B cell (primary cell): ENCODE results near the gene C3orf49. TPM values are rescaled to one million over a fixed set of nuclear protein-coding genes. Genes with fewer than 3 reads are reported as not detected.

Experiments used
- ATAC-seq: fragments of 200-7000 bp; cut with Tn5 transposase; one replicate; pipeline ENCODE4 v1.10.0; 2021; ENCODE audit warnings: low read depth, mild to moderate bottlenecking, moderate number of reproducible peaks, moderate library complexity
- CTCF ChIA-PET: fragments of 350-600 bp; sonication (Branson Sonifier 250); formaldehyde crosslinking; loops from one replicate; lab custom pipeline; 2021; ENCODE audit warnings: antibody characterized with exemption, inconsistent platforms; lab: Charles Lee
- POLR2A ChIA-PET: fragments of 350-600 bp; sonication (Branson Sonifier 250); formaldehyde crosslinking; loops from one replicate; lab custom pipeline; 2021; ENCODE audit warnings: antibody characterized with exemption; lab: Charles Lee
- DNase-seq: peaks from one replicate; pipeline ENCODE4 v3.0.0; 2013
- H2AFZ ChIP-seq: 2 replicates; pipeline ENCODE4 v1.6.1; 2012; ENCODE audit warnings: mild to moderate bottlenecking, low read depth, low read length; ENCODE audit not compliant: insufficient read depth, poor library complexity, severe bottlenecking
- H3K27ac ChIP-seq, 2 donors: 1 replicate in 1 of 2; 2 replicates in 1 of 2; pipeline ENCODE4 v1.5.1; 2012 to 2013; ENCODE audit warnings: low read length in 2 of 2, mild to moderate bottlenecking in 2 of 2, moderate library complexity in 1 of 2
- H3K27me3 ChIP-seq, 4 experiments: fragments of 200-600 bp in 1 of 4; sonication (generic) in 1 of 4; replicated peaks in 1 of 4; 1 replicate in 2 of 4; 2 replicates in 2 of 4; pipeline versions ENCODE4 v1.6.1 to v1.7.0; 2013 to 2016; ENCODE audit warnings: low read length in 3 of 4, mild to moderate bottlenecking in 2 of 4, mixed read lengths in 1 of 4, moderate library complexity in 1 of 4; ENCODE audit not compliant: insufficient read depth in 4 of 4, control insufficient read depth in 3 of 4; ENCODE audit errors: control extremely low read depth in 1 of 4
- H3K36me3 ChIP-seq, 2 experiments: replicated peaks in 1 of 2; 1 replicate in 1 of 2; 2 replicates in 1 of 2; pipeline versions ENCODE4 v1.6.1 to v1.7.1; 2013; ENCODE audit warnings: low read length in 1 of 2; ENCODE audit not compliant: insufficient read depth in 2 of 2, control insufficient read depth in 1 of 2; ENCODE audit errors: control extremely low read depth in 1 of 2, extremely low read depth in 1 of 2
- H3K4me1 ChIP-seq, 2 donors: fragments of 200-600 bp in 1 of 2; sonication (generic) in 1 of 2; 1 replicate in 1 of 2; 2 replicates in 1 of 2; pipeline versions ENCODE4 v1.5.1 to v1.6.1; 2013 to 2017; ENCODE audit warnings: low read length in 2 of 2; ENCODE audit not compliant: control insufficient read depth in 2 of 2, insufficient read depth in 2 of 2
- H3K4me2 ChIP-seq: replicated peaks from 2 replicates; pipeline ENCODE3; 2012; ENCODE audit warnings: mild to moderate bottlenecking, low read depth, low read length; ENCODE audit not compliant: poor library complexity, severe bottlenecking
- H3K4me3 ChIP-seq, 5 experiments: fragments of 200-600 bp in 1 of 5; sonication (generic) in 1 of 5; 1 replicate in 3 of 5; 2 replicates in 2 of 5; pipeline versions ENCODE4 v1.5.1 to v1.7.0; 2011 to 2016; ENCODE audit warnings: low read length in 4 of 5, mild to moderate bottlenecking in 4 of 5, low read depth in 2 of 5, control low read depth in 1 of 5, moderate library complexity in 1 of 5; ENCODE audit not compliant: insufficient read depth in 1 of 5; ENCODE audit errors: control extremely low read depth in 1 of 5, extremely low read depth in 1 of 5
- H3K79me2 ChIP-seq: fragments of 200-600 bp; sonication (generic); one replicate; pipeline ENCODE4 v1.6.0; 2016; ENCODE audit warnings: low read length; ENCODE audit not compliant: control insufficient read depth, insufficient read depth
- H3K9ac ChIP-seq: fragments of 200-600 bp; sonication (generic); 2 replicates; pipeline ENCODE4 v1.6.1; 2017; ENCODE audit warnings: mild to moderate bottlenecking, low read length, moderate library complexity
- H3K9me3 ChIP-seq, 3 donors: one replicate each; pipeline versions ENCODE4 v1.6.1 to v1.7.1; 2013; ENCODE audit warnings: low read length in 2 of 3; ENCODE audit not compliant: control insufficient read depth in 2 of 3, insufficient read depth in 1 of 3; ENCODE audit errors: control extremely low read depth in 1 of 3
- H4K20me1 ChIP-seq: 2 replicates; pipeline ENCODE4 v1.6.0; 2012; ENCODE audit warnings: mild to moderate bottlenecking, low read length; ENCODE audit not compliant: insufficient read depth, control insufficient read depth, poor library complexity, severe bottlenecking
- H3K27ac Mint-ChIP-seq: one replicate; pipeline ENCODE4 v1.8.0; 2021; ENCODE audit warnings: mixed read lengths
- H3K27me3 Mint-ChIP-seq: one replicate; pipeline ENCODE4 v1.8.0; 2021; ENCODE audit warnings: mixed read lengths
- H3K4me1 Mint-ChIP-seq: one replicate; pipeline ENCODE4 v1.8.0; 2021; ENCODE audit warnings: mixed read lengths
- H3K4me3 Mint-ChIP-seq: one replicate; pipeline ENCODE4 v1.8.0; 2021; ENCODE audit warnings: mixed read lengths
- H3K9me3 Mint-ChIP-seq: one replicate; pipeline ENCODE4 v1.8.0; 2022; ENCODE audit warnings: mixed read lengths; ENCODE audit not compliant: insufficient read depth
- EZH2 ChIP-seq: IDR thresholded peaks from 2 replicates; pipeline ENCODE4 v1.6.1; 2012; ENCODE audit warnings: borderline replicate concordance, low read depth, mild to moderate bottlenecking, moderate library complexity, low read length; ENCODE audit not compliant: insufficient read depth, poor library complexity, severe bottlenecking
- WGBS: methylation state at CpG from one replicate; pipeline ENCODE4 v1.1.5; 2013; ENCODE audit warnings: missing lambda C conversion rate; ENCODE audit not compliant: insufficient coverage; 5-methylcytosine and 5-hydroxymethylcytosine counted together
- intact Hi-C: fragments of 100-400 bp; cut with micrococcal nuclease; formaldehyde crosslinking; loops from one replicate; pipeline ENCODE4 v1.10.0; 2022
- polyA plus RNA-seq: library from polyadenylated mRNA; depleted of rRNA; stranded (reverse); fragments of >200 nt; gene quantifications from 2 replicates; pipeline ENCODE4 v1.2.3, GENCODE V29; 2012
- total RNA-seq, 2 donors: library from RNA; stranded (reverse); fragments of 120-200 nt in 1 of 2; gene quantifications; 1 replicate in 1 of 2; 2 replicates in 1 of 2; pipeline versions ENCODE4 v1.2.3 to v1.2.4, GENCODE V29; 2013 to 2022
- TF ChIP-seq, protein P1 (sequence below): fragments of 200-600 bp; IDR thresholded peaks from one replicate; pipeline ENCODE4 v1.8.0; 2022; ENCODE audit warnings: antibody characterized with exemption, mild to moderate bottlenecking

The C3orf49 gene
- total and polyA plus RNA-seq, 2 donors (not counting 1 experiment from before 2014, with no cell fraction given) = not detected

DNA sequence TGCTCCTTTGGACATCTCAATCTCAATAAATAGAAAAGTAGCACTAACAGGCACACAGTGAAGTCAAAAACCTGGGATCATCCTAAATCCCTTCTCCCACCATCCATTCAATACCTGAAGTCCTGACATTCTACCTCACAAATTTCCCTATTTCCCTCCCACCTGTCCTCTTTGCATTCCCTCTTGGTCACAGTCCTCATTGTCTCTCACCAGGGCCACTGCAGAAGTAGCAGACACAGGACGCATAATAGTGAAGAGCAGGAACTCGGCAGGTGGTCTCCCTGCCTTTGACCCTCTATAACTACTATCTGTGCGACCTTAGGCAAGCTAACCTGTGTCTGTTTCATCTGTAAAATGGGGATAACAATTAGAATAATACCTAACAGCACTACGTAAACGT lies 42.2 kb downstream of the C3orf49 start:
- peaks cover 45% of the 10 kb centered on the region for H3K4me1 Mint-ChIP-seq
- WGBS = no CpG with 5 or more reads among the region's 5 CpGs
- intact Hi-C loops = no loop called here

DNA sequence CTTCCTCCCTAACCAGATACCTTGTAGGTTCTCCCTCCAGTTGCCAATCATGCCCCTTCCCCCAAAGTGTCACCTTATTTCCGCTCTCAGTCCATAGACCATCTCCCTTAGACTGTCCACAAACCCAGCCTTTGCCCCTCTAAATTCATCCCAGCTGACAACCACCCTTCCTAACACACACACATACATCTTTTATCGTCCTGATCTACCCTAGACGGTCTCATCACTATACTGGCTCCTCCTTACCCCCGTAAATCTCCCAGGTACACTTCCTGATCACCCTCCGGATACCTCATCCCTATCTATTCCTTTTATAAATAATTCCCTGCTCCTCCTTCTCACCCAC lies 43.7 kb downstream of the C3orf49 start:
- Histone ChIP-seq H3K4me1 (peaks cover 16 to 19% of the 10 kb centered on the region in 2 donors), H3K9ac (peak overlapping the region; percentile 95), H3K4me3 (peak overlapping the region; percentile 21 to 91 (median 84)), H3K9me3 (no peaks in the 10 kb centered on the region), H3K4me2 (peak overlapping the region; percentile 99), H3K79me2 (peaks cover 45% of the 10 kb centered on the region), H3K27me3 (no peaks in the 10 kb centered on the region), H3K36me3 (peaks cover 0 to 6% of the 10 kb centered on the region in 2 experiments), H2AFZ (peak overlapping the region; percentile 95), H4K20me1 (no peaks in the 10 kb centered on the region), H3K27ac (peak overlapping the region in 1 of 2 donors; percentile 85)
- H3K4me1 Mint-ChIP-seq = peaks cover 51% of the 10 kb centered on the region
- ATAC-seq (no peak), DNase-seq (no peak)
- intact Hi-C loops = loop anchor here (2.0 kb wide), 1 partner anchor 160 kb away; the partner anchor contains the start of gene PSMD6
- 22% methylated on average over 5 of the region's 5 CpGs for WGBS
- ChIA-PET CTCF (interaction anchor here (0.6 to 1.2 kb wide), 2 partner anchors 30 to 49 kb away, joined by 5 to 6 read pairs; partner anchors contain the start of gene SCAANT1), POLR2A (no interaction called here)
- H3K27me3 Mint-ChIP-seq = no peaks in the 10 kb centered on the region
- H3K4me3 Mint-ChIP-seq = peak overlapping the region; percentile 95
- TF ChIP-seq, protein P1, sequence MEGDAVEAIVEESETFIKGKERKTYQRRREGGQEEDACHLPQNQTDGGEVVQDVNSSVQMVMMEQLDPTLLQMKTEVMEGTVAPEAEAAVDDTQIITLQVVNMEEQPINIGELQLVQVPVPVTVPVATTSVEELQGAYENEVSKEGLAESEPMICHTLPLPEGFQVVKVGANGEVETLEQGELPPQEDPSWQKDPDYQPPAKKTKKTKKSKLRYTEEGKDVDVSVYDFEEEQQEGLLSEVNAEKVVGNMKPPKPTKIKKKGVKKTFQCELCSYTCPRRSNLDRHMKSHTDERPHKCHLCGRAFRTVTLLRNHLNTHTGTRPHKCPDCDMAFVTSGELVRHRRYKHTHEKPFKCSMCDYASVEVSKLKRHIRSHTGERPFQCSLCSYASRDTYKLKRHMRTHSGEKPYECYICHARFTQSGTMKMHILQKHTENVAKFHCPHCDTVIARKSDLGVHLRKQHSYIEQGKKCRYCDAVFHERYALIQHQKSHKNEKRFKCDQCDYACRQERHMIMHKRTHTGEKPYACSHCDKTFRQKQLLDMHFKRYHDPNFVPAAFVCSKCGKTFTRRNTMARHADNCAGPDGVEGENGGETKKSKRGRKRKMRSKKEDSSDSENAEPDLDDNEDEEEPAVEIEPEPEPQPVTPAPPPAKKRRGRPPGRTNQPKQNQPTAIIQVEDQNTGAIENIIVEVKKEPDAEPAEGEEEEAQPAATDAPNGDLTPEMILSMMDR = no peak
- no peak for TF ChIP-seq EZH2
- peak overlapping the region; percentile 97 for H3K27ac Mint-ChIP-seq
- H3K9me3 Mint-ChIP-seq = no peaks in the 10 kb centered on the region

More for the DNA sequence above, 42.2 kb downstream of the C3orf49 start:
- Histone ChIP-seq H3K36me3 (peaks cover 0 to 2% of the 10 kb centered on the region in 2 experiments), H3K4me3 (no peak overlapping the region), H3K9ac (no peak overlapping the region), H3K27ac (no peak overlapping the region), H3K9me3 (no peaks in the 10 kb centered on the region), H3K4me1 (peaks cover 16 to 19% of the 10 kb centered on the region in 2 donors), H3K79me2 (peaks cover 34% of the 10 kb centered on the region), H3K4me2 (no peak overlapping the region), H4K20me1 (no peaks in the 10 kb centered on the region), H3K27me3 (no peaks in the 10 kb centered on the region), H2AFZ (no peak overlapping the region)
- ATAC-seq (no peak), DNase-seq (no peak)
- ChIA-PET CTCF (no interaction called here), POLR2A (no interaction called here)
- Mint-ChIP-seq H3K4me3 (peak overlapping the region; percentile 5), H3K9me3 (no peaks in the 10 kb centered on the region), H3K27ac (no peak overlapping the region), H3K27me3 (no peaks in the 10 kb centered on the region)
- TF ChIP-seq EZH2 = no peak
- TF ChIP-seq, protein P1 = no peak
